H4 (cell line): ENCODE results near the gene CACNA2D3. TPM values are rescaled to one million over a fixed set of nuclear protein-coding genes. Genes with fewer than 3 reads are reported as not detected.

ENCODE experiments used
- DNase-seq: peaks from one replicate; pipeline ENCODE4 v3.0.0-alpha.2; 2015; ENCODE audit warnings: low spot score
- total RNA-seq: library from RNA; depleted of rRNA; stranded (reverse); fragments of >200 nt; shearing (Covaris generic); gene quantifications from 2 replicates; pipeline ENCODE4 v1.2.3, GENCODE V29; 2014

The CACNA2D3 gene
- total RNA-seq, 1 experiment from 2014 or later, result 4.3 TPM

- no peak for DNase-seq
Measured at GRCh38 chr3:54791501-54792156, 669.3 kb downstream of the CACNA2D3 start.

GRCh38 chr3:54792584-54792983 lies 670.2 kb downstream of the CACNA2D3 start:
- no peak for DNase-seq

GRCh38 chr3:54793171-54793570 lies 670.8 kb downstream of the CACNA2D3 start:
- DNase-seq, result no peak

GRCh38 chr3:54797111-54797510 lies 674.8 kb downstream of the CACNA2D3 start:
- DNase-seq, result no peak

- DNase-seq, result no peak
Measured at GRCh38 chr3:54800478-54800877, 678.1 kb downstream of the CACNA2D3 start.

- no peak for DNase-seq
Measured at GRCh38 chr3:54801977-54802376, 679.6 kb downstream of the CACNA2D3 start.

GRCh38 chr3:54810401-54810800 lies 688.0 kb downstream of the CACNA2D3 start:
- no peak for DNase-seq

GRCh38 chr3:54814224-54814623 lies 691.9 kb downstream of the CACNA2D3 start:
- DNase-seq, result no peak

- peak; percentile 14 for DNase-seq
Measured at GRCh38 chr3:54817628-54818027, 695.3 kb downstream of the CACNA2D3 start.

- DNase-seq, result no peak
Measured at GRCh38 chr3:54818486-54818885, 696.1 kb downstream of the CACNA2D3 start.

GRCh38 chr3:54818942-54819341 lies 696.6 kb downstream of the CACNA2D3 start:
- no peak for DNase-seq

- no peak for DNase-seq
Measured at GRCh38 chr3:54819946-54820345, 697.6 kb downstream of the CACNA2D3 start.

- peak; percentile 33 for DNase-seq
Measured at GRCh38 chr3:54822206-54822605, 699.9 kb downstream of the CACNA2D3 start.

GRCh38 chr3:54826251-54826691 lies 703.9 kb downstream of the CACNA2D3 start:
- no peak for DNase-seq

GRCh38 chr3:54827056-54827687 lies 704.8 kb downstream of the CACNA2D3 start:
- no peak for DNase-seq

- no peak for DNase-seq
Measured at GRCh38 chr3:54827776-54828175, 705.4 kb downstream of the CACNA2D3 start.

GRCh38 chr3:54830658-54831057 lies 708.3 kb downstream of the CACNA2D3 start:
- peak; percentile 17 for DNase-seq

GRCh38 chr3:54831112-54831511 lies 708.8 kb downstream of the CACNA2D3 start:
- DNase-seq, result no peak

- DNase-seq, result no peak
Measured at GRCh38 chr3:54832876-54833275, 710.5 kb downstream of the CACNA2D3 start.

- no peak for DNase-seq
Measured at GRCh38 chr3:54835701-54836100, 713.3 kb downstream of the CACNA2D3 start.

- DNase-seq, result no peak
Measured at GRCh38 chr3:54836871-54837270, 714.5 kb downstream of the CACNA2D3 start.

- peak; percentile 26 for DNase-seq
Measured at GRCh38 chr3:54837964-54838363, 715.6 kb downstream of the CACNA2D3 start.

GRCh38 chr3:54841471-54841870 lies 719.1 kb downstream of the CACNA2D3 start:
- no peak for DNase-seq

GRCh38 chr3:54843352-54843751 lies 721.0 kb downstream of the CACNA2D3 start:
- no peak for DNase-seq
